Activated CD4-positive, alpha-beta T cell treated with anti-CD3 and anti-CD28 coated beads, Interleukin-2, amount 50 U/mL, for 4 hours (primary cell): Measurements from ENCODE around the gene CLIC5.

Experiments used
- DNase-seq, 2 experiments: peaks; one replicate each; pipeline ENCODE4 v3.0.0-alpha.2; 2020

CLIC5 gene

GRCh38 chr6:45990162-45990561, 25.5 kb downstream of the CLIC5 start:
- DNase-seq, result no peak

GRCh38 chr6:45988635-45989034, 27.0 kb downstream of the CLIC5 start:
- DNase-seq, result no peak

GRCh38 chr6:45987856-45988255, 27.8 kb downstream of the CLIC5 start:
- no peak for DNase-seq

GRCh38 chr6:45986746-45987274, 28.9 kb downstream of the CLIC5 start:
- DNase-seq, result no peak

GRCh38 chr6:45984788-45985425, 30.8 kb downstream of the CLIC5 start:
- no peak for DNase-seq

GRCh38 chr6:45984347-45984746, 31.3 kb downstream of the CLIC5 start:
- no peak for DNase-seq

- no peak for DNase-seq
Observed at GRCh38 chr6:45983062-45983461, 32.6 kb downstream of the CLIC5 start.

GRCh38 chr6:45982280-45983036, 33.2 kb downstream of the CLIC5 start:
- DNase-seq, result no peak

- no peak for DNase-seq
Observed at GRCh38 chr6:45981046-45981445, 34.6 kb downstream of the CLIC5 start.

GRCh38 chr6:45979311-45979710, 36.3 kb downstream of the CLIC5 start:
- DNase-seq, result no peak

- DNase-seq, result no peak
Observed at GRCh38 chr6:45974596-45974995, 41.1 kb downstream of the CLIC5 start.

GRCh38 chr6:45972795-45973503, 42.7 kb downstream of the CLIC5 start:
- DNase-seq, result no peak

- no peak for DNase-seq
Observed at GRCh38 chr6:45971287-45971686, 44.4 kb downstream of the CLIC5 start.

GRCh38 chr6:45970326-45970725, 45.3 kb downstream of the CLIC5 start:
- DNase-seq, result no peak

GRCh38 chr6:45969883-45970282, 45.8 kb downstream of the CLIC5 start:
- DNase-seq, result no peak

GRCh38 chr6:45969026-45969425, 46.6 kb downstream of the CLIC5 start:
- no peak for DNase-seq

- no peak for DNase-seq
Observed at GRCh38 chr6:45967363-45967762, 48.3 kb downstream of the CLIC5 start.

GRCh38 chr6:45966797-45967196, 48.9 kb downstream of the CLIC5 start:
- no peak for DNase-seq

GRCh38 chr6:45966340-45966739, 49.3 kb downstream of the CLIC5 start:
- DNase-seq, result no peak

GRCh38 chr6:45965792-45966191, 49.9 kb downstream of the CLIC5 start:
- DNase-seq, result no peak

GRCh38 chr6:45965007-45965406, 50.7 kb downstream of the CLIC5 start:
- no peak for DNase-seq

- DNase-seq, result no peak
Observed at GRCh38 chr6:45964300-45964699, 51.4 kb downstream of the CLIC5 start.

- DNase-seq, result no peak
Observed at GRCh38 chr6:45963896-45964295, 51.8 kb downstream of the CLIC5 start.

- no peak for DNase-seq
Observed at GRCh38 chr6:45961125-45961524, 54.5 kb downstream of the CLIC5 start.
